HepG2 (cell line): ENCODE results near the gene VPS18. TPM values are rescaled to one million over a fixed set of nuclear protein-coding genes. Genes with fewer than 3 reads are reported as not detected.

ENCODE experiments used
- ATAC-seq: fragments of 200-7000 bp; cut with Tn5 transposase; 3 replicates; pipeline ENCODE4 v1.9.1; 2020; ENCODE audit warnings: mild to moderate bottlenecking, moderate library complexity
- BruUV-seq: library from RNA; stranded (reverse); fragments of 400-500 nt; replicated peaks from 2 replicates; lab custom pipeline; 2021; lab: Mats Ljungman, UMichigan
- CTCF ChIA-PET: fragments of 300-600 bp; formaldehyde crosslinking; extraction: SDS; loops from one replicate; lab custom pipeline; 2021; ENCODE audit warnings: low total read pairs, inconsistent platforms, low intra/inter-chr PET ratio; lab: Yijun Ruan, JAX
- POLR2A ChIA-PET: fragments of 350-600 bp; sonication (Branson Sonifier 250); formaldehyde crosslinking; loops from one replicate; lab custom pipeline; 2020; ENCODE audit warnings: antibody characterized with exemption, inconsistent platforms; lab: Yijun Ruan, JAX
- DNase-seq: peaks from one replicate; pipeline ENCODE4 v3.0.0-alpha.2; 2015; ENCODE audit warnings: low spot score
- FAIRE-seq: peaks from 3 replicates; lab custom pipeline; 2011; peaks lifted over from hg19 to GRCh38; lab: Jason Lieb, UNC
- H2AFZ ChIP-seq: one replicate; pipeline ENCODE4 v1.6.1; 2011; ENCODE audit warnings: low read length, inconsistent platforms
- H3K27ac ChIP-seq: fragments of 300-600 bp; 3 replicates; pipeline ENCODE4 v1.8.0; 2011; ENCODE audit warnings: mixed run types, mild to moderate bottlenecking, mixed read lengths, low read length, inconsistent platforms; ENCODE audit not compliant: insufficient read depth; ENCODE audit errors: extremely low read length
- H3K27me3 ChIP-seq, 2 experiments: fragments of 200-600 bp in 1 of 2; 2 replicates in 1 of 2; 3 replicates in 1 of 2; pipeline versions ENCODE4 v1.6.0 to v1.8.0; 2011; ENCODE audit warnings: low read length in 2 of 2, mild to moderate bottlenecking in 2 of 2, moderate library complexity in 2 of 2, inconsistent platforms in 1 of 2; ENCODE audit not compliant: insufficient read depth in 2 of 2, control insufficient read depth in 1 of 2
- H3K36me3 ChIP-seq, 2 experiments: fragments of 200-600 bp in 1 of 2; replicated peaks in 1 of 2; 2 replicates in 1 of 2; 3 replicates in 1 of 2; pipeline versions ENCODE4 v1.5.1 to v1.8.0; 2011; ENCODE audit warnings: low read length in 2 of 2, inconsistent platforms in 1 of 2; ENCODE audit not compliant: insufficient read depth in 2 of 2, control insufficient read depth in 1 of 2
- H3K4me1 ChIP-seq: 2 replicates; pipeline ENCODE4 v1.5.1; 2012; ENCODE audit warnings: low read length, inconsistent platforms; ENCODE audit not compliant: insufficient read depth
- H3K4me2 ChIP-seq: 2 replicates; pipeline ENCODE4 v1.6.0; 2011; ENCODE audit warnings: low read depth, low read length, inconsistent platforms
- H3K4me3 ChIP-seq, 3 experiments: fragments of 200-600 bp in 1 of 3; sonication (generic), shearing (Covaris generic) in 1 of 3; replicated peaks in 1 of 3; 2 replicates each; pipeline ENCODE4 v1.5.1; 2011 to 2016; ENCODE audit warnings: low read length in 3 of 3, inconsistent platforms in 2 of 3, low read depth in 2 of 3, mild to moderate bottlenecking in 2 of 3, control low read depth in 1 of 3, mixed read lengths in 1 of 3; ENCODE audit not compliant: insufficient read depth in 1 of 3
- H3K79me2 ChIP-seq: one replicate; pipeline ENCODE4 v1.6.1; 2011; ENCODE audit warnings: low read length, inconsistent platforms; ENCODE audit not compliant: insufficient read depth
- H3K9ac ChIP-seq: 2 replicates; pipeline ENCODE4 v1.6.0; 2011; ENCODE audit warnings: mild to moderate bottlenecking, low read depth, low read length, inconsistent platforms; ENCODE audit not compliant: insufficient read depth
- H3K9me3 ChIP-seq: 2 replicates; pipeline ENCODE4 v1.5.1; 2012; ENCODE audit warnings: mild to moderate bottlenecking, low read length
- H4K20me1 ChIP-seq: 2 replicates; pipeline ENCODE4 v1.6.0; 2011; ENCODE audit warnings: inconsistent platforms, mild to moderate bottlenecking, low read length, moderate library complexity; ENCODE audit not compliant: insufficient read depth
- ATF1 ChIP-seq: IDR thresholded peaks from 2 replicates; pipeline ENCODE4 v1.6.1; 2016; ENCODE audit warnings: mild to moderate bottlenecking, control low read depth
- CREB1 ChIP-seq, 2 experiments: fragments of 450-650 bp in 1 of 2; IDR thresholded peaks; 2 replicates each; pipeline ENCODE4 v1.6.1; 2016 to 2017; ENCODE audit warnings: control low read depth in 1 of 2, mild to moderate bottlenecking in 1 of 2, missing compliant biosample characterization in 1 of 2, missing genetic modification characterization in 1 of 2
- EED ChIP-seq: sonication (generic); formaldehyde crosslinking; IDR thresholded peaks from 2 replicates; pipeline ENCODE4 v1.5.0; 2020; ENCODE audit warnings: mild to moderate bottlenecking, missing genetic modification reagents
- HNF4A ChIP-seq: sonication (generic); formaldehyde crosslinking; IDR thresholded peaks from 2 replicates; pipeline ENCODE4 v1.4.0; 2020; ENCODE audit warnings: missing genetic modification reagents
- HNF4G ChIP-seq, 2 experiments: sonication (generic) in 1 of 2; formaldehyde crosslinking in 1 of 2; IDR thresholded peaks; 2 replicates each; pipeline versions ENCODE4 v1.4.0 to v1.6.1; 2011 to 2020; ENCODE audit warnings: borderline replicate concordance in 2 of 2, low read depth in 2 of 2, mild to moderate bottlenecking in 2 of 2, low read length in 1 of 2, missing genetic modification reagents in 1 of 2, moderate library complexity in 1 of 2
- KAT2B ChIP-seq: fragments of 150-350 bp; IDR thresholded peaks from 2 replicates; pipeline ENCODE4 v1.6.1; 2014; ENCODE audit warnings: low read depth, low read length, borderline replicate concordance
- MLLT10 ChIP-seq: sonication (generic); formaldehyde crosslinking; IDR thresholded peaks from 2 replicates; pipeline ENCODE4 v1.4.0; 2020; ENCODE audit warnings: missing genetic modification reagents
- MTA3 ChIP-seq: sonication (generic); formaldehyde crosslinking; IDR thresholded peaks from 2 replicates; pipeline ENCODE4 v1.4.0; 2020; ENCODE audit warnings: missing genetic modification reagents
- RXRB ChIP-seq: IDR thresholded peaks from 2 replicates; pipeline ENCODE4 v1.6.1; 2016; ENCODE audit warnings: borderline replicate concordance, missing genetic modification reagents, missing compliant biosample characterization
- SMARCC2 ChIP-seq: fragments of 450-650 bp; IDR thresholded peaks from 2 replicates; pipeline ENCODE4 v1.6.1; 2017; ENCODE audit warnings: antibody characterized with exemption, mild to moderate bottlenecking
- SRSF9 ChIP-seq: fragments of 200-400 bp; formaldehyde crosslinking; IDR thresholded peaks from 2 replicates; pipeline ENCODE4 v1.6.1; 2018; ENCODE audit warnings: borderline replicate concordance, mild to moderate bottlenecking, low read depth, low read length; ENCODE audit not compliant: insufficient read depth, poor library complexity, severe bottlenecking
- ZC3H13 ChIP-seq: sonication (generic); formaldehyde crosslinking; IDR thresholded peaks from 2 replicates; pipeline ENCODE4 v1.8.1; 2023; ENCODE audit warnings: mild to moderate bottlenecking, missing genetic modification reagents, moderate library complexity
- ZNF431 ChIP-seq: sonication (generic); formaldehyde crosslinking; IDR thresholded peaks from 2 replicates; pipeline ENCODE4 v1.9.0; 2022; ENCODE audit warnings: missing genetic modification reagents, low read depth, mild to moderate bottlenecking, borderline replicate concordance
- ZNF615 ChIP-seq: sonication (generic); formaldehyde crosslinking; IDR thresholded peaks from 2 replicates; pipeline ENCODE4 v1.5.0; 2020; ENCODE audit warnings: mild to moderate bottlenecking, missing genetic modification reagents, borderline replicate concordance
- ZNF878 ChIP-seq: sonication (generic); formaldehyde crosslinking; IDR thresholded peaks from 2 replicates; pipeline ENCODE4 v1.8.1; 2023; ENCODE audit warnings: mild to moderate bottlenecking, missing genetic modification reagents, moderate library complexity
- WGBS: methylation state at CpG from one replicate; pipeline ENCODE4 v1.1.6; 2017; ENCODE audit warnings: low lambda C conversion rate; 5-methylcytosine and 5-hydroxymethylcytosine counted together
- in situ Hi-C: cut with HindIII; loops from 2 replicates; pipeline ENCODE4 v1.10.0; 2017; ENCODE audit warnings: low pct_unique_long_range_greater_than_20kb; ENCODE audit not compliant: extremely low pct_ligation_motif_present
- intact Hi-C: fragments of 100-400 bp; cut with micrococcal nuclease; formaldehyde crosslinking; loops from one replicate; pipeline ENCODE4 v1.10.0; 2022; ENCODE audit not compliant: unreplicated experiment
- polyA plus RNA-seq, 8 experiments: library from polyadenylated mRNA; depleted of rRNA in 3 of 8; stranded (reverse) in 7 of 8; unstranded in 1 of 8; fragments of >200 nt; fragmentation: Illumina TruSeq in 4 of 8; extraction: Trizol in 4 of 8; gene quantifications; 2 replicates each; pipeline versions ENCODE4 v1.2.1 to v1.2.3, GENCODE V29; 2011 to 2016; ENCODE audit warnings: low read depth in 4 of 8, missing spikeins in 1 of 8, mixed read lengths in 1 of 8; ENCODE audit not compliant: insufficient read depth in 1 of 8
- total RNA-seq, 5 experiments: library from RNA; depleted of rRNA; stranded (reverse); fragments of >200 nt; fragmentation: Illumina TruSeq; extraction: Trizol; gene quantifications; 2 replicates each; pipeline ENCODE4 v1.2.3, GENCODE V29; 2016; ENCODE audit warnings: low read depth in 1 of 5
- TF ChIP-seq, protein P1 (sequence below): sonication (generic); formaldehyde crosslinking; IDR thresholded peaks from 2 replicates; pipeline ENCODE4 v1.9.0; 2022; ENCODE audit warnings: low read depth, missing genetic modification reagents
- TF ChIP-seq, protein P2 (sequence below): sonication (generic); formaldehyde crosslinking; IDR thresholded peaks from 2 replicates; pipeline ENCODE4 v1.8.0; 2022; ENCODE audit warnings: mild to moderate bottlenecking, missing genetic modification reagents, moderate library complexity

Gene VPS18
- total and polyA plus RNA-seq, 2 of the 13 experiments (the other 11 are each of a cell fraction or from before 2014, with no cell fraction given) = 5.8 to 17.0 TPM

DNA sequence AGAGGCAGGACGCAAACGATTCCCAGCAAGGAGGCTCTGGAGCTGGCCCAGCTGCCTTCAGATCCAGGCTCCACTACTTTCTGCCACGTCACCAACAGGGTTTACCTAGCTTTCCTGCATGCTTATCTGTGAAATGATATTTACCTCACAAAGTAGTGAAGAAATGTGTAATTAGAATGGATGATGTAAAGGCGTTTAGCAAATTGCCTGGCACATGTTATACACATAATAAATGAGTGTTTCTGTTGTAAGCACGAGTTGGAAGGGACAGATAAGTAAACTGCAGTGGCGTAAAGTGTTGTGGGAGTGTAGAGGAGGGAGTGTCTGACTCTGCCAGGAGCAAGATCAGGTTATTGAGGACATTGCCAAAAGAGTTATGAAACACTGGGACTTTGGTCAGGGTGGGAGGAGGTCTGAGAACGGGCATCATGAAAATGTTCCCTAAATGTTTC lies 55.5 kb downstream of the VPS18 start:
- in situ Hi-C loops = no loop called here
- Histone ChIP-seq H3K27me3 (peaks cover 8 to 41% of the 10 kb centered on the region in 2 experiments; a peak in 4 of 5 replicates), H3K4me2 (peak overlapping the region; percentile 31), H2AFZ (no peak overlapping the region), H3K9me3 (no peaks in the 10 kb centered on the region), H3K4me3 (no peak overlapping the region), H3K9ac (no peak overlapping the region), H4K20me1 (no peaks in the 10 kb centered on the region), H3K36me3 (no peaks in the 10 kb centered on the region), H3K79me2 (no peaks in the 10 kb centered on the region), H3K27ac (no peak overlapping the region), H3K4me1 (peaks cover 31% of the 10 kb centered on the region)
- 1% methylated on average over 7 of the region's 7 CpGs for WGBS
- CTCF ChIA-PET = no interaction called here
- TF ChIP-seq KAT2B = no peak
- TF ChIP-seq EED = no peak
- TF ChIP-seq RXRB = 0 out of 2 replicates have a peak, but pooled peaks have one; percentile 26
- TF ChIP-seq HNF4A (CRISPR knock-in tag) = peak; percentile 55
- TF ChIP-seq SRSF9 = no peak
- peak; percentile 38; the same call in 1 of the 2 replicates for TF ChIP-seq CREB1 (IDR thresholded peaks at IDR 0.05)
- TF ChIP-seq CREB1 (CRISPR knock-in tag; IDR thresholded peaks at IDR 0.05) = no peak
- TF ChIP-seq HNF4G (IDR thresholded peaks at IDR 0.05; ENCODE audit: borderline replicate concordance, low read depth, low read length) = peak; percentile 30; the same call in 1 of the 2 replicates
- no peak for TF ChIP-seq HNF4G (CRISPR knock-in tag; IDR thresholded peaks at IDR 0.05; ENCODE audit: borderline replicate concordance, low read depth)
- no peak for TF ChIP-seq MTA3
- ATAC-seq = no peak
- POLR2A ChIA-PET = no interaction called here
- intact Hi-C loops = no loop called here
- BruUV-seq = no TSS peak
- DNase-seq = peak; percentile 34
- peak; percentile 12 for FAIRE-seq

DNA sequence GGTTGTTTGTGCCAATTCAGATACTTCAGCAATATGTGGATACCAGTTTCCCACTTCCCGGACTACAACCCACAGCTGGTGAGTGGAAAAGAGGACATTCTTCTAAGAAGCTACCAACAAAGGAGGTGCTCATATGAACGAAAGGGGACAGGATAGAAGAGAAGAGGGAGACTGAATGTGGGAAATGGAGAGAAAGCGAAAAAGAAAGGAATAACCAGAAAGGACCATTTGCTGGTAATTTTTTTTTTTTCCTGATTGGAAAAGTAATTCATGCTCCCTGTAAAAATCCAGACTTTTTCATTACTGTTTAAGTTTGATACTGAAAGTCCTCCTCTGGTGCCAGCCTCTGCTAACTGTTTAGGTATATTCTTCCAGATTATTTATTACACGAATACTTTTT lies 57.5 kb downstream of the VPS18 start:
- Histone ChIP-seq H4K20me1 (no peaks in the 10 kb centered on the region), H3K79me2 (no peaks in the 10 kb centered on the region), H2AFZ (no peak overlapping the region), H3K27me3 (peaks cover 9 to 39% of the 10 kb centered on the region in 2 experiments; a peak in 4 of 5 replicates), H3K36me3 (no peaks in the 10 kb centered on the region), H3K4me1 (peaks cover 20% of the 10 kb centered on the region), H3K9me3 (no peaks in the 10 kb centered on the region), H3K27ac (no peak overlapping the region), H3K4me3 (no peak overlapping the region), H3K9ac (no peak overlapping the region), H3K4me2 (no peak overlapping the region)
- in situ Hi-C loops = no loop called here
- DNase-seq (no peak), FAIRE-seq (no peak), ATAC-seq (no peak)
- POLR2A ChIA-PET = no interaction called here
- CTCF ChIA-PET = no interaction called here
- WGBS = 52% methylated on average over 4 of the region's 4 CpGs
- intact Hi-C loops = no loop called here
- BruUV-seq = no TSS peak
- TF ChIP-seq ZNF431 (no peak), ZNF878 (CRISPR knock-in tag) (no peak), ZNF615 (no peak), SMARCC2 (no peak), ZC3H13 (CRISPR knock-in tag) (no peak), ATF1 (no peak), MLLT10 (CRISPR knock-in tag) (no peak)
- TF ChIP-seq, protein P1, sequence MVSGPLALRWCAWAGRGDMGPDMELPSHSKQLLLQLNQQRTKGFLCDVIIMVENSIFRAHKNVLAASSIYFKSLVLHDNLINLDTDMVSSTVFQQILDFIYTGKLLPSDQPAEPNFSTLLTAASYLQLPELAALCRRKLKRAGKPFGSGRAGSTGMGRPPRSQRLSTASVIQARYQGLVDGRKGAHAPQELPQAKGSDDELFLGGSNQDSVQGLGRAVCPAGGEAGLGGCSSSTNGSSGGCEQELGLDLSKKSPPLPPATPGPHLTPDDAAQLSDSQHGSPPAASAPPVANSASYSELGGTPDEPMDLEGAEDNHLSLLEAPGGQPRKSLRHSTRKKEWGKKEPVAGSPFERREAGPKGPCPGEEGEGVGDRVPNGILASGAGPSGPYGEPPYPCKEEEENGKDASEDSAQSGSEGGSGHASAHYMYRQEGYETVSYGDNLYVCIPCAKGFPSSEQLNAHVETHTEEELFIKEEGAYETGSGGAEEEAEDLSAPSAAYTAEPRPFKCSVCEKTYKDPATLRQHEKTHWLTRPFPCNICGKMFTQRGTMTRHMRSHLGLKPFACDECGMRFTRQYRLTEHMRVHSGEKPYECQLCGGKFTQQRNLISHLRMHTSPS (CRISPR knock-in tag) = no peak
- TF ChIP-seq, protein P2, sequence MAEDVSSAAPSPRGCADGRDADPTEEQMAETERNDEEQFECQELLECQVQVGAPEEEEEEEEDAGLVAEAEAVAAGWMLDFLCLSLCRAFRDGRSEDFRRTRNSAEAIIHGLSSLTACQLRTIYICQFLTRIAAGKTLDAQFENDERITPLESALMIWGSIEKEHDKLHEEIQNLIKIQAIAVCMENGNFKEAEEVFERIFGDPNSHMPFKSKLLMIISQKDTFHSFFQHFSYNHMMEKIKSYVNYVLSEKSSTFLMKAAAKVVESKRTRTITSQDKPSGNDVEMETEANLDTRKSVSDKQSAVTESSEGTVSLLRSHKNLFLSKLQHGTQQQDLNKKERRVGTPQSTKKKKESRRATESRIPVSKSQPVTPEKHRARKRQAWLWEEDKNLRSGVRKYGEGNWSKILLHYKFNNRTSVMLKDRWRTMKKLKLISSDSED (CRISPR knock-in tag) = no peak
